Kidney capillary endothelial cell (primary cell): ENCODE results near the gene ASS1.

Source experiments
- DNase-seq: peaks from one replicate; pipeline ENCODE4 v3.0.0-alpha.2; 2018; ENCODE audit warnings: low spot score

Gene ASS1

GRCh38 chr9:130532426-130533080 lies 87.8 kb downstream of the ASS1 start:
- no peak for DNase-seq

- DNase-seq, result no peak
These were observed 91.2 kb downstream of the ASS1 start for GRCh38 chr9:130535818-130536521.

GRCh38 chr9:130536701-130537107 lies 91.9 kb downstream of the ASS1 start:
- DNase-seq, result no peak

GRCh38 chr9:130537346-130538050 lies 92.7 kb downstream of the ASS1 start:
- DNase-seq, result no peak

GRCh38 chr9:130539420-130540223 lies 94.9 kb downstream of the ASS1 start:
- DNase-seq, result no peak

GRCh38 chr9:130541533-130541932 lies 96.8 kb downstream of the ASS1 start:
- no peak for DNase-seq

GRCh38 chr9:130542038-130542437 lies 97.3 kb downstream of the ASS1 start:
- no peak for DNase-seq

GRCh38 chr9:130542457-130543228 lies 97.9 kb downstream of the ASS1 start:
- DNase-seq, result no peak

GRCh38 chr9:130543368-130543767 lies 98.6 kb downstream of the ASS1 start:
- DNase-seq, result no peak

GRCh38 chr9:130543859-130544258 lies 99.1 kb downstream of the ASS1 start:
- DNase-seq, result no peak

GRCh38 chr9:130544364-130544763 lies 99.6 kb downstream of the ASS1 start:
- no peak for DNase-seq

- DNase-seq, result no peak
These were observed 103.3 kb downstream of the ASS1 start for GRCh38 chr9:130548103-130548502.

- DNase-seq, result no peak
These were observed 104.5 kb downstream of the ASS1 start for GRCh38 chr9:130549093-130549735.
